ENCODE measurements around the gene PDE4D.
"Not testable (repeated sequence)": the region's sequence is repeated elsewhere in the genome, so short reads cannot be mapped to it uniquely, and the experiment has no call there.

PDE4D gene

GRCh38 chr5:59317023-59317773 is 576.3 kb downstream of the PDE4D start:
- no peak for DNase-seq

- no peak for DNase-seq
Observed at GRCh38 chr5:59312223-59312622, 581.3 kb downstream of the PDE4D start.

DNA sequence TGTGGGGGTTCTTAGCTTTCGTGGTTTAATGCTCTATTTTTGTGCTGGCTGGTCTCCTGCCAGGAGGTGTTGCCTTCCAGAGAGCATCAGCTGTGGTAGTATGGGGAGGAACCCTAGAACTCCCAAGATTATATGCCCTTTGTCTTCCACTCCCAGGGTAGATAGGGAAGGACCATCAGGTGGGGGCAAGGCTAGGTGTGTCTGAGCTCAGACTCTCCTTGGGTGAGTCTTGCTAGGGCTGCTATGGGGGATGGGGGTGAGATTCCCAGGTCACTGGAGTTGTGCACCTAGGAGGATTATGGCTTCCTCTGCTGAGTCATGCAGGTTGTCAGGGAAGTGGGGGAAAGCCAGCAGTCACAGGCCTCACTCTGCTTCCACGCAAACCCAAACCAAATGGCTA is 584.8 kb downstream of the PDE4D start:
- not testable (repeated sequence) for DNase-seq

- not testable (repeated sequence) for DNase-seq
Observed at GRCh38 chr5:59303289-59303716, 590.2 kb downstream of the PDE4D start.

DNA sequence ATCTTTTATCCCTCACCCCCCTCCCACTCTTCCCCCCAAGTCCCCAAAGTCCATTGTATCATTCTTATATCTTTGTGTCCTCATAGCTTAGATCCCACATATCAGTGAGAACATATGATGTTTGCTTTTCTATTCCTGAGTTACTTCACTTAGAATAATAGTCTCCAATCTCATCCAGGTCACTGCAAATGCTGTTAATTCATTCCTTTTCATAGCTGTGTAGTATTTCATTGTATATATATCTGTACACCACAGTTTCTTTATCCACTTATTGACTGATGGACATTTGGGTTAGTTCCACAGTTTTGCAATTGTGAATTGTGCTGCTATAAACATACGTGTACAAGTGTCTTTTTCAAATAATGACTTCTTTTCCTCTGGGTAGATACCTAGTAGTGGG is 591.0 kb downstream of the PDE4D start:
- not testable (repeated sequence) for DNase-seq

DNA sequence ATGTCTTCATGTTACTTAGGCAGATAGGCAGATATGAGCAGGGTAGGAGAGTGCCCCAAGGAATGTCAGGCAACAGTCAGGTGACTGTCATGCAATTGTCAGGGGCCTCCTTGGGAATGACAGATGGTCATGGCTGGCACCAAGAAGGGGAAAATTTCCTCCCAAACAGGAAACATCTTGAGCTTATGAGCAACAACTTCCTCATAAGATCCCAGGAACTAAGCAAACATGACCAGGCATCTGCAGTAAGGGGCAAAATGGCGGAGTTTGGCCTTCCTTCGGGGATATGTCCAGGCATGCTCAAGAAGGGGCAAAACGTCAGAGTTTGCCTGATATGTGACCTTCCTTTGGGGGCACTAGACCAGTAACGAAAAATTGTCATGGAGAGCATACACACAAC is 591.8 kb downstream of the PDE4D start:
- no peak for DNase-seq

DNA sequence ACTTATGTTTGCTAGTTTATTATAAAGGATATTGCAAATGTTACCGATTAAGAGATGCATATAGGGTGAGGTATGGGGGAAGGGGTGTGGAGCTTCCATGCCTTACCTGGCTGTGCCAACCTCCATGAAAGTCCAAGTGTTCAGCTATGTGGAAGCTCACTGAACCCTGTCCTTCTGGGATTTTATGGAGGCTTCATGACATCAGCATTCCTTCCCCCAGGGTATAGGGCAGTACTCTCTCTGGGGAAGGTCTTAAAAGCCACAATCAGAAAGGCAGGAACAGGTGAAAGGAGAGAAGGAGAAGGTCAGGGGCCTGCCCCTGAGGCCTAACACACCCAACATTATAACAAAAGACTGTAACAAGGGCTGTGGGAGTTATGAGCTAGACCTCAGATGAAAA is 592.6 kb downstream of the PDE4D start:
- no peak for DNase-seq

DNA sequence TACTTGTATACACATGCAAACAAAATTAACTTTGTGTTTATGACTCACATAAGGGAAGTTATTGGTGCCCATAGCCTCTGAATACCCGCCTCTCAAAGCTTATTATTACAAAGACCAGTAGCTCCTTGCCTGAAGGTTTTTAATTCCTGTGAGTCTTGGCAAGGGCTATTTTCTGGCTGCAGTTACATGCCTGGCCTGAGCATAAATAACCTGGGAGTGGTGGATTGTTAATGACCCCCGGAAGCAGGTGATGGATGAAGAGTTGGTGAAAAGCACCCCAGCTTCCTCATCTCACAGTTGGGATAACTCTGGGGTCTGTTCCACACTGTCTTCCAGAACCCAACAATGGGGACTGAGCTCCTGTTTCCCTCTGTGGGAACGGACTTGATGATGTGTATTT is 594.5 kb downstream of the PDE4D start:
- no peak for DNase-seq

DNA sequence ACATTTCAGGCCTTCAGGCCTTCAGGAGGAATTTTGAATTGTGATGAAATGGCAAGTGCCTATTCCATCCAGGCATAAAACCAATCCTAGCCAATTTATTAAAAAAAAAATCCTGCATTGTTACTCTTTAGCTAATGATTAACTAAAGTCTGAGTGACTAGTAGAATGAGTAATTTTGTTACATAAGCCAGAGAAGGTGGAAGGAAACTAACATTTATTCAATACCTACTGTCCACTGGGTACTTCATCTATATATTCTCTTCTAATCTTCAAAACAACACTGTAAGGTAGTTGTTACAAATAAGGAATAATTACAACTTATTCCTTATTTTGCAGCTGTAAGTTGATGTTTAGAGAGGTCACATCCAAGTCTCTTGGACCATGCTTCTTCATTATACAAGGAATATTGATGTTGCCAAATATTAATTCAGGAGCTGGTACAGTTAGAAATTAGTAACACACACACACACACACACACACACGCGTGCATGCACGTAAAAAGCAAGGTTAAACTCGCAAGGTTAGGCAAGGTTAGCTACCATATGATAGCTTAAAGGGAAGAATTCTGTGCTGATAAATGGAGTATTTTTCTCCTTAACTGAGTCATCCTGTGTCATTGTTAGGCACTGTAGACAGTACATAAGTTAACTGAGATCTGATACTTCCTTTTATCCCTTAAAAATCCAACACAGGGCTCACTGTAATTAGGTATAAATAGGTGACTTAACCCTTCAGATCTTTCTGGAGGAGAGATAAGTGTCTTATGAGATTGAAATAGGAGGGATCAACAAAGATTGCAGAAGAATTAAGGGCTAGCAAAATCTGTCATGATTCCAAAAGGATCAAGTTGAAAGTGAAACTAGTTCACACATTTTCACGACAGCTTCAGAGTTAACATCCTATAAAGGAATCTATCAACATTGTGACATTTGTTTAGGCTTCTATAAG is 596.9 kb downstream of the PDE4D start:
- DNase-seq, result no peak

DNA sequence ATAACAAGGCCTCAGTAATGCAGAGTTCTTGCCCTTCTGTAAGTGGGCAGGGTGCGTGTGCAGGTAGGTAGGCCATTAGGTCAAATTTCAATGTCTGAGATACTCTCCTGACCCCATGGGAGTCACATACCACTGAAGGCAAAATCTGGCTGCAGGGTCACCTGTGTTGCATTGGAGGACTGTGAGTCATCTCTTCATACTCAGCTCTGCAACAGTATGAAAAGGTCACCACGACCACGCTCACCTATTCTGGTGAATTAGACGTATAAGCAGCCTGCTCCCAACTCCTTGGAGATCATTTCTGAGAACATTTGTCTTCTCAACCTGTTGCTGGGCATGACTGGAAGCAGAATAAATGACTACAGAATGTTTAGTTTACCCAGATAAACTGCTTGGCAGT is 599.8 kb downstream of the PDE4D start:
- DNase-seq, result no peak

- DNase-seq, result no peak
Observed at GRCh38 chr5:59291941-59292340, 601.6 kb downstream of the PDE4D start.

GRCh38 chr5:59287884-59288283 is 605.6 kb downstream of the PDE4D start:
- no peak for DNase-seq

DNA sequence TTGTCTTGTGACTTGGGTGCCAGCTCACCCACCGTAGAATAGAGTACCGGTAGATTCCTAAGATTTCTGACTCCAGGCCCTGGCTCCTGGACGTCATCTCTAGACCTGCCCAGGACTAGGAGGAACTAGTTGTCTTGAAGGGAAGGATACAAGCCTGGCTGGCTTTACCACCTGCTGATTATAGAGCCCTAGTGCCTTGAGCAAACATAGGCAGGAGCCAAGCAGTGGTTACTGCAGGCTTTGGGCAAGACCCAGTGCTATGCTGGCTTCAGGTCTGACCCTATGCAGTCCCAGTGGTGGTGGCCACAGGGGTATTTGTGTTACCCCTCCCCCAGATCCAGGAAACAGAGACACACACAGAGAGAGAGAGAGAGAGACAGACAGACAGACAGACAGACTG is 606.2 kb downstream of the PDE4D start:
- no peak for DNase-seq

DNA sequence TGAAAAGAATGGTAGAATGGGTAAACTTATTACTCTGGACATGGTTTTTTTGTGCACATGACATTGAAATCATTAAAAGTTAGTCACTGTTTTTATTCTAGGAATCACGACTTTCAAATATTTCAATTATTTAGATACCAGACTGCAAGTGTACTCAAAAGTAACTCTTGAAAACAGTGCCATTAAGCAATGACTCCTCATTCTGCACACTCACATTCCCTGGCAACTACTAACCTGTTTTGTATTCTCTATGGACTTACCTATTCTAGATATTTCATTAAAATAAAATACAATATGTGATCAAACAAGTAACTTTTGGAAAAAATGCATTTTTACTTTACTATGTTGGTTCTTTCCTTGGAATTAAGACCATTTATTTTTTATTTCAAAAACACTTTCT is 607.0 kb downstream of the PDE4D start:
- DNase-seq, result no peak

DNA sequence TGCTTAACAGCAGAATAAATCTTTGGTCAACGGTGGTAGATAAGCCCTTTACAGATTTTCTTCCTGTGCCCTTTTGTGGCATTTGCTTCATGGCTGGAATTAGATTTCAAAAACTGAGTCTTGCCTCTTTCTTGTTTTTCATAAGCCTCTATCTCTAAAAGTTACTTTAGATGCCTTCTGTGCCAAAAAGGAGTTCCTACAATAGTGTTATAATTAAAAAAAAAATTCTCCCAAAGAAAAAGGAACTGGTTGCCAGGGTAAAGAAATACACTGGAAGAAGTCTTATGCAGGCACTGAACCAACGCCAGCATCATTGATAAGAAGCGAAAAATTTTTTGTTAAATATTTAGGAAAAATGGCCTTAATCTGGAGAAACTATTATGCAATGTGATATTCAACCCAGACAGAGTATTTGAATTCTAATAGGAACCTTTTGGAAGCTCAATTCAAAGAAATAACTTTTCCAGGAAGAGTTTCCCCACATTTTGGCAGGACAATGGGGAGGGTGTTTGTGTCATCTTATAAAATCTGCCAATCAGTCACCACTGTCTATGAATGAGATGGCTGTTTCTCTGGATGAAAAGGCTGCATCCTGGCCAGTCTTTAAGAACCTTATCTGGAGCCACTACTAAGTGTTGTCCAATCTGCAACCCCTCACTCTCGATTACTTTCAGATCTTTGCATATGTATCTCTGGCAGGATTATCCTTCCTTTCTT is 608.1 kb downstream of the PDE4D start:
- DNase-seq, result no peak

GRCh38 chr5:59282726-59283125 is 610.8 kb downstream of the PDE4D start:
- DNase-seq, result no peak

- DNase-seq, result no peak
Observed at GRCh38 chr5:59279979-59280378, 613.5 kb downstream of the PDE4D start.

DNA sequence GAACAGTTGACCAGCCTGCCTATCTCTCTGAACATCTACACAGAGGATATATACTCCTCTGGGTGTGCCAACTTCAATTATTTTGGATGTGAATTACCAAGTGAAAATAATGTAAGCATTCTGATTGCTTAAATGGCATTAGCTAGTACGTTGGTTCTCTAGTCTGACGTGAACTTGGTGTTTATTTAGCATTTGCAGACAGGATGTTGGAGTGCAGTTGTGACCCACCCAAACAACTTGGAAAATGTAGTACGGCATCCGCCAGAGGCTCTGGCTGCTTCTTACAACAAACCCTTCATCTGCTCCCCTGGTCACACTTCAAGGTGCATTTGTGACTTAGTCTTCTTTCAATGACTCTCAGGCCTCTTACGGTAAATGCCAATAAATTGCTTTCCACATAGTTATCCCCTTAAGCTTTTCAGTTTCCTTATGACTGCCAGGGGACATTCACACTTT is 616.6 kb downstream of the PDE4D start:
- DNase-seq, result no peak

DNA sequence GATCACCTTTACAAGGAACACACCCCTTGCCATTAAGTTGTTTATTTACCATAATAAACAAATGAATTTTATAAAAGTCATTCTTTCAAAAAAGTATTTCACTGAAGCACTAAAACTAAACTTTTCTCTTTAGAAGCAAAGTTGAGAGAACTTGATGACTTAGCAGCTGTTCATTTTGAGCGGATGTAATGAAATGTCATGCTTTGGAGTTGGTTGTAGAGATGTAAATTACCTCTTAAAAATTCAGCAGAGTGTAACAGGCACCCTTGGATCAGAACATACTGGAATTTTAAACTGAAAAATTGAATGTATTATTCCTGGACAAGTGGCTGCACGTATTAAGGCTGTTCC is 617.2 kb downstream of the PDE4D start:
- no peak for DNase-seq

DNA sequence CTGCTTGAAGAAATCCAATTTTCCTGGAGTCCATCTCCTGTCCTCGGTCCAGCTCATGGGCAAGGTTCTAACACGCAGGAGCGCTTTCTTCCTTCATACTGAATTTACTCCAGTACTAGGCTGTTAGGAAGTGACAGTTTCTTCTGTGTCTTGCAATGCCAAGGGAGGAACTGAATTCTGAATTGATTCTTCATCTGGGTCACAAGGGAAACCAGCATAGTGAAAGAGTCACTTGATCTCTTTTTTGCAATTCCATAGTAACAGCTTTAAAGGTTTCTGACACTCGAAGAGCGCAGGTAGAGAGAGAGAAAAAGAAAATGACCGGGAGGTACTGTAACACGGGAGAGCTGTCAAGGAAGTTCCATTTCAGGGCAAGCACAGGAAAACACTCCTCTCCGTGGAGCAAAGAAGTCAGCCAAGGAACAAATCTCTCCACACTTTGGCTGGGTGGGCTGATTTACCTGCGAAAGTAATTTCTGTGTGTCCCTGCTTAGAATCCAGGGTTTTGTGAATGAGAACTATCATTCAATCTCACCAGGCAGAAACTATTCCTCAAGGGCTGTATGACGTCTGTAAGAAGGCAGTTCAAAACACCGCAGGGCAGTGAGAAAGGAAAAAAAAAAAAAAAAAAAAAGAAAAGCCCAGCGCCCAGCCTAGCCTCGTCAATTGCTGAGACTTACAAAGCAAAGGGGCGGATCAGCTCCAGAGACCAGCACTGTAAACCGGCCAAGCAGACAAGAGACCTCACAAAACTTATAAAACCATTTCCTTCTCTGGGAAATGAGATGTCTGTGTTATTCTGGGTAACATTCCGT is 617.8 kb downstream of the PDE4D start:
- no peak for DNase-seq

DNA sequence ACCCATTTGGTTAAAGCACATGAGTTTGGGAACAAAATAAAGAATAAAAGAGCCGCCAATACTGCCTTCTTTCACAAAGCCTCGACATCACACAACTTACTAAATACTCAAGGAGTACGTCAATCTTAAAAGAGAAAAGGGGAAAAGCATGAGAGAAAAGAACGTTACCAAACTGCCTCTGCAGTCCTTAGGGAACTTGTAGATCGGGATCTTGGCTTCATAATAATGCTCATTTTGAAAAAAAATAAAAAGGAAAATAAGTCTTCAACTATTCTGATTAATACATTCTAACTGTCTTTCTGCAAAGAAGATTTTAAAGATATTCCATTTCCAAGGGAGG is 618.4 kb downstream of the PDE4D start:
- DNase-seq, result no peak

GRCh38 chr5:59274106-59274636 is 619.4 kb downstream of the PDE4D start:
- DNase-seq, result no peak

Measured in bone marrow (tissue), 2 donors.